CD4-positive, alpha-beta T cell treated with Interleukin-1 beta for 1 hour (primary cell): ENCODE data around the gene FKBP10.

Experiments
- DNase-seq, 2 donors: peaks; one replicate each; pipeline ENCODE4 v3.0.0-alpha.2; 2020 to 2022

FKBP10 gene

DNA sequence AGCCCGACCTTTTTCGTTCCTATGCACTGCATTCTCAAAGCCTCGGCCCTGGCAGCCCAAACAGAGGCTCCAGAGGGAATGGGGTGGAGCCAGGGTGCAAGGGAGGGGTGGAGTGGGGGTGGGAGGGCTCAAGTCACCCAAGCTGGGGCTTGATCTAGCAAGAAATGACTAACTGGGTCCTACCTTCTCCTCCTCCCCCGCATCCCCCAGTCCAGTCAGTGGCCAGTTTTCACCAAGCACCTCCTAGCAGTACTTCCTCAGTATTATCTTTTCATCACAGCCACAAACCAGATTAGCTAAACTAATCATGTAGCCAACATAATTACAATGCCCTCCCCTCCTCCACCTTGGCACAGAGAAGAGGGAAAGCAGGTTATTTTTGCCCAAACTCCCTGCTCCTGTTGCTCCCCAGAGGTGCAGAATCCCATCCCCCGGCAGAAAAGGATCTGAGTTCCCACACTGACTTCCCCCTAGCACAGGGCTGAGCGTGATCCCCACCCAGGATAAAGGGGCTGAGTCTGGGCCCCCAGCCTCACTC lies 28.5 kb upstream of the FKBP10 start:
- no peak for DNase-seq

DNA sequence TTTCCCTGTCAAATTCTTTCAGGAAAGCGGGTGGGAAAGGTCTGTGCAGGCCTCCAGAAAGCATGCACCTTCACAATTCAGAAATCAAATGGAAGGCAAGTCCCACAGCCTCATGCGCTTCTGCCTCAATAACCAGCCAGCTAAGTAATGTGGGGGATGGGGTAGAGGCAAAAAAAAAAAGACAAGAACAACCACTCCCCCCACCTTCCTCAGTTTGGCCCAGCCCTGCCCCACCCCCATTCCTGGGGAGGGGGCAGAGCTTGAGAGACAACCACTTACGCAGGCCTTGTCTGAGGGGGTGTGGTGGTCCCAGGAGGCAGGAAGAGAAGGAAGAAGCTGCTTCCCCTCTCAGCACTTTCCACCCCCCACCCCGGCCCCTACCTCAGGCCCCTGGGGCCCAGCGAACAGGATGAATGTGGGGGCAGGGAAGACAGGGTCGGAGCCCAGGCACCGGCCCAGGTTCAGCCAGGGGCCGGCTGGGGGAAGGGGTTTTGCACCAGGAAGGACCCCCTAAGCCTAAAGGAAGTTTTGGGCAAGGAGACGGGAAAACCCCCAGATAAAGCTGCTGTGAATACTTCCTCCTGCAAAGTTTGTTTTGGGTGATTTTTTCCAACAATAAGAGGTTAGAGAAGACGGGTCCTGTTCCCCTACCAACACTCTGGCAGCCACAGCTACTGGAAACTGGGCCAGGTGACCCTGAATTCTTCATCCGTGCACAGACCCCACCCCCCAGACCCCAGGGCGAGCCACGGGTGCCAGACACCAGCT lies 27.5 kb upstream of the FKBP10 start:
- DNase-seq, result peak in 1 of 2 donors; percentile 64

DNA sequence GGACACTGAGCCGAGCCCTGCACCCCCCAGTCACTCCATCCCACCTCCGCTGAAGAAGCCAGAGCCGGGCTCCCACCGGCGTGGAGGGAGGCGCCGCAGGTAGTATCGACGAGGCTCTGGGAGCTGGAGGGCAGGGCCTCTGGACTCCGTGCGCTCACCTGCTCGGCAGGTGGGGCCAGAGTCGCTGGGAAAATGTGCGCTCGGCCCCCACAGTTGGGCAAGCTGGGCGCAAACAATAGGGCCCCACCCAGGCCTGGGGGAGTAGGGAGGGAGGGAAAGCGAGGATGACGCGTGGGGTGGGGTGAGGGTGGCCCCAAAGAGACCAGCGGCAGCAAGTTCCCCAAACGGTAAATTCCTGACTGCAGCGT lies 27.0 kb upstream of the FKBP10 start:
- peak in 1 of 2 donors; percentile 30 for DNase-seq

DNA sequence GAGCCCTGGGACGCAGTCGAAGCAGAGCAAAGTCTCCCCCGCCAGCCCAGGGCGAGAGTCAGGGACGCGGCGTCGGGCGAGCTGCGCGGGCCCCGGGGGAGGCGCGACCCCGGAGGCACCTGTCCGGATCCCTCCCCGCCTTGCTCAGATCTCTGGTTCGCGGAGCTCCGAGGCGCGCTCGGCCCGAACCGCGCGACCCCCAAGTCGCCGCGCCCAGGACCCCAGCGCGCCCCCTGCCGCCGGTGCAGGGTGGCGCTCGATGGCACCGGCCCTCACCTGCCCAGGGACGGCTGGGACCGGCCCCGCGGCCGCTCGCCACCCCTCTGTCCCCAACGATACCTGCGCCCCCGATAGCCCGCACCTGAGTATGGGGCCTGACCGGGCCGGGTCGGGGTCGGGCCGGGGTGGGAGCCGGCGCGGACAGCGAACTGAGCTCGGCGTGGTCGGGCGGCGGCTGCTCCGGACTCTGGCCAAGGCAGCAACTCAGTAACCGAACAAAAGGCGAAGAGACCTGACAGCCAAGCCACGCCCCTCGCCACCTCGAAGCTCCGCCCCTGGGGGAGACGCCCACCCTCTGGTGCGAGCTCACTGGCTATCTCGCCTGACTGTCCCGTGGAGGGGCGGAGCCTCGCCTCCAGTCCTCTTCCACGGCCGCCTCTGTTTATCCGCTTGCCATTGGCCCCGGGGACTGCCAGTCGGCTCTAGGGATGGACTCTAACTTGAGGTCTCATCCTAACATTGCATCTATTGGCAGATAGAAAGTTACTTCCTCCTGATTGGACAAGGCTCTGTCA lies 26.4 kb upstream of the FKBP10 start, which contains the start of gene JUP:
Gene JUP (minus strand): TSS at position 485 of the 794 bp plus-strand sequence. CDS start 14,857 bp downstream, outside the sequence.
- peak; percentile 91 to 97 for DNase-seq

DNA sequence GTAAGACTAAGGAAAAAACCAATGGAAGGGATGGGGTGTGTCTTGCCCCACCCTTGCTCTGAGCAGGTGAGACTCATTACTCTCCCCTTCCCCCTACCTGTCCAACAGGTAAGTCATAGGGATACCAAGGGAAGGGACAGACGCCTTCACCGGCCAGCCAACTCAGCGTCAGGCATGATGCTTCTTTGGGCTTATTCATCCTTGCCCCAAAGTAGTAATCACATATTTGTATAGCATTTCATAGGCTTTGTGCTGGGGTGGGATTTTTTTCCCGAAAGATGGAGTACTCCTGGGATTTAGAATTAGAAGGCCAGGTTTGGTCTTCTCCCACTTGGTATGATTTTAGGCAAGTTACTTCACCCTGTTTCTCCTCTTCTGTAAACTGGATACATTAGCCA lies 25.8 kb upstream of the FKBP10 start:
- no peak for DNase-seq

DNA sequence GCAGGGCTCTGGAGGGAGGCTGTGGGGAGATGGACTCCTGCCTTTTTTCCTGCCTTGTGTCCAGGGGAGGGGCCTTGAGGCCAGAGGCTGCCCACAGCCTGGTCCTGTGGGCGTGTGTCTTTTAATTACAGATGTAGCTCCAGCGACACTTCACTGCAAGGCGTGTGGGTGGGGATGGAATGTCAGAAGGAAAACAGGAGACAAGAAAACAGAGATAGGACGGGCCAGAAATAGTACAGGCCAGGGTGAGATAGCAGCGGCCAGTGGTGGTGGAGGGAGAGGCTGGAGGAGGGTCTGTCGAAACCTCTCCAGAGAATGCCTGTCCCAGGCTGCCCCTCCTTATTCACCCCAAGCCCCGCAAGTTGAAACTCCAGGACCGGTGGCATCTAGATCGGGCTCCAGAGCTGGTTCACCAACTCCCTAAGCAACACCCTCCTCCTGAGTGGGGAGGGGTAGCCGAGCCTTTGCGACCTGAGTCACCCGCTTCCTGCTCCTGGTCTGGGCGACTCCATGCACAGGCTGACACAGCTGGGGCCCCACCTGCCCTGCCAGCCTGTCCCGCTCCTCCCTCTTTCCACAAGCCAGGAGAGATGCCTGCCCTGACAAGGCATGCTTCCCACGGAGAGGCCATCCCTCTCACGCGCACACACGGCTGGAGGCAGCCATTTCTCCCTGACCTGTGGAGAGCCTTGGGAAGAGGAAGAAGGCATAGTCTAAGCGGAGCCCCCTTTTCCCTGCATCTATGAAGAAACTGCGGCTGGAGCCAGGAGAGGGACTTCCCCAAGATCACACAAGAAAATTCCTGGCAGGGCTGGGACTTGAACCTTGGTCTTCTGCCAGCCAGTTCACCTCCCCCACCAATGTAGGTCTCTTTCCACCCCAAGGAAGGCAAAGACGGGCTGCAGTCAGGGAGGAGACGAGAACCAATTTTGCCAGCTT lies 19.7 kb upstream of the FKBP10 start:
- DNase-seq, result no peak

DNA sequence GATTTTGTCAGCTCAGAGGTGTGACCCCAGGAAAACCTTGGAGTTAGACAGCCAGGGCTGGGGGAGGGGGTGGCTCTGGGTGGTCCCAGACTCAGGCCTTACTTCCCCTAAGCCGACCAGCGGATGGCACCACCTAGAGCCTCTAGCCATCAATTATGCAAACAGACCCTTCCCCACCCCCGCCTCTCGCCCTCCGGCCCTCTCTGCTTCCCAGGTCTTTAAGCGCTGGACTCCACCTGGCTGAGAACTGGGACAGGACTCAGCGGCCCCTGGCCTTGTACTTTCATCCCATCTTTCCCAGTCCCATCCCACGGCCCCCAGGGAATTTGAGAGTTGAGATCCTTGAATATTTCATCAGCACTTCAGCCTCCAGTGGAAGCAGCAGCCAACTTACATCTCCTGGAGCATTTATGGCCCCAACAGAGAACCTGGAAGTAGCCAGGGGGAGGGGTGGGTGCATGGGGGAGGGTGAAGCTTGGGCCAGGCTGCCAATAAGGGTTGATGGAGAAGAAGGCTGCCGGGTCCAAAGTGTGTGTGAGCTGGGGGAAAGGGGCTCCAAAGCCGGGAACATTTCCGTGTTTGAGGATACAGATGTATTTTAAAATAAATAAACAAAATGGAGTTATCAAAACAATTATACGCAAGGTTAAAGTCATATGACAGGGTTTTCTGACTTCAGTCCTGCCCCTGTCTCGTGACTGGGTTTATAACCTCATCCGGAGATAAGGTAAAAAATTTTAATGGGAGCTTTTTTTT lies 18.8 kb upstream of the FKBP10 start:
- no peak for DNase-seq

DNA sequence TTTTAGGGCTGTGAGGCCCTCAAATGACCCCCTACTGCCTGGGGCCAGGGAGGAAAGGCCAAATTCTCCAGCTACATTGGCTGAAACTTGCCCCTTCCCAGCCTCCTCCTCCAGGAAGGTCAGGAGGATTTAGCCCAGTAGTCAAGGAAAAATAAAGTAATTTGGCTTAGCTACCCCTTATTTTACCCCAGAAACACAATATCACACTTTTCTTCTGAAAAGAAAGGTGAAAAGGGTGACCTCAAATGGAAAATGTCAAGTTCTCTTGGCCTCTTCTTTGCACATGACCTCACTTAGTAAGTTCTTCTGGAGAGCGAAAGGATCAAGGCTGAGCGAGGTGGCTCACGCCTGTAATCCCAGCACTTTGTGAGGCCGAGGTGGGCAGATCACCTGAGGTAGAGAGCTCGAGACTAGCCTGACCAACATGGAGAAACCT lies 18.2 kb upstream of the FKBP10 start:
- DNase-seq, result no peak

DNA sequence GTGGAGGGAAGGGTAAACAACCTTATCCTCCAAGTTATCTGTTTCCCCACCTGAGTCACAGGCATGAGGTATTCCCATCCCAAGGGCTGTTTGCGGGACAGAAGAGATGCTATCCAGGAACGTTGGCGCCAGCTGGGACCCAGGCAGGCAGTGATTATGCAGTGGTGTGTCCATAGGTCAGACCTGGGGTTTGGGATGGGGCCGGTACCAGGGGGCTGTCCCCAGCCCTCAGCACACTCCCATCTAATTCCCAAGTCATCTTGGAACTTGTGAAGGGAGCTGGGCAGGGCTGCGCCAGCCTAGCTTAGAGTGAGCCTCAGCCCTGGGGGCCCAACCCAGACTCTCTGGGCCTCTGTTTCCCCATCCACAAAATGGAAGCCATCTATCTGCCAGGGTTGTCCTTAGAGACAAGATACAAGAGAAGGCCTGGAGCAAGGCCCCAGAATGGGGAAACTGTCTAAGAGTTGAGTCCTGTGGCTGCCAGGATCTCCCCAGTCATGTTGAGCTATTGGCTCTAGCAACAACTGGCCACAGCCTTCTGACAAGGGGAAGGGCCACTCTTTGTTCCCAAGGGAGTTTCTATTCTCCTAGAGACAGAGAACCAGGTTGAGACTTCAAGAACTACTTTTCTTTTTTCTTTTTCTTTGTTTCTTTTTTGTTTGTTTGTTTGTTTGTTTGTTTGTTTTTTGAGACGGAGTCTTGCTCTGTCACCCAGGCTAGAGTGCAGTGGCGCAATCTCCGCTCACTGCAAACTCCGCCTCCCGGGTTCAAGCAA lies 16.5 kb upstream of the FKBP10 start:
- DNase-seq, result no peak

DNA sequence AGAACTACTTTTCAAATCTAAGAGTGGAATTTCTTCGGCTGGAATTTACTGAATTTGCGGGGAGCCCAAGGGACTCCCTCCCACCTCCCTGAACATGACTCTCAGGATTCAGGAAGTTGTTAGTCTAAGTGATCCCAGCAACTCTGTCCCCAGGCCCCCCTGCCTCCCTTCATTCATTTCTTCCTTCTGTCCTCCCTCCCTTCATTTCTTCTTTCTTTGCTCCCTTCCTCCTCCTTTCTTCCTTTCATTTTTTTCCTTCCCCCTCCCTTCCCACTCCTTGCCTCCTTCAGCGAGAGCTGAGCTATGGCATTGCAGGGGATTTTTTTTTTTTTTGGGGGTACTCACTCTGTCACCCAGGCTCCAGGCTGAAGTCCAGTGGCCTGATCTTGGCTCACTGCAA lies 15.4 kb upstream of the FKBP10 start:
- DNase-seq, result no peak

DNA sequence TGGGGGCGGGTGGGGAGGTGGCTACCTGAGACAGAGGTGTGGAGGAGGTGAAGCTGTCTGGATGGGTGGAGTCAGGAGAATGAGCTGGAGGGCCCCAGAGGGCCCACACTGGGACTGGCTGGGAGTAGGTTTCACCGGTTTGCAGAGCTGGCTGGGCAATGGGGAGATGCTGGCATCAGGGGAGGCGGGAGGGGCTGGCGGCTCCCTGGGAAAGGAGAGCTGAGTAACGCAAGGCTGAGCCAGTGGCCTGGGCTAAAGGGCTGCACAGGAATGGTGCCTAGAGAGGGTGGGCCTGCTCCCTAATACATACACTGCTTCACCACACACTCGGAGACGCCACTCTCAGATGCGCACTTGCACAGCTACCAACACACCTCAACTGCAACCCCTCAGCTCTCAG lies 13.4 kb upstream of the FKBP10 start:
- DNase-seq, result no peak

DNA sequence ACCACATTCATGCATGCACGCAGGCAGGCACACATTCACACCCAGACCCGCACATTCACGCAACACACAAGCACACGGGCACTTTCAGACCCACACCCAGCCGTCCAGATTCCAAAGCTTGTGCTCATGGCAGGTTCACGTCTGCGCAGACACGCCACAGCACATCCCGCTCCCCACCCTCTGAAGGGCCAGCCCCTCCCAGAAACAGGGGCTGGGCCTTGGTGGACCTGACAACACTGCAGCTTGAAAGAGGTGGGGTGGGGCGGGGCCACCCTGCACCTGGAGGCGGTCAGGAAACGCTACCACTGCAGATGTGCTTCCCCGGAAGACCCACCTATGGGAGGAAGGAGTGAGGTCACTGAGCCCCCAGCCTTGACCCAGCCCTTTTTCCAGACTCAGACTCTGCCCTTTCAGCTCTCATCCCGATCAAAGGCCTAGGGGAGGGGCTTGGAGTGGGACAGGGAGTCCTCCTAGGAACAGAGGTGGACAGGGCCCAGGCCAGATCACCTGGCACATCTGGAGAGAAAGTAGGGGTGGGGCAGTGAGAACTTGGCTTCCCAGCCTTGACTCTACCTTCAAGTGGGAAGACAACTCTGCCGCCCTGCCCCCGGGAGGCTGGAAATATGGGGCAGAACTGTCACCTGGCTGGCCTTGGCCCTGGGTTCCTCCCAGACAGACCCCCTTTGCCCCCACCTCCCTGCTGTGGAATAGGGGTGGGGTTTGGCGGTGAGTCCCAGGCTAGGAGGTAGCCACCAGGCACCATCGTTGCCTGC lies 12.0 kb upstream of the FKBP10 start:
- peak; percentile 6 to 12 for DNase-seq

DNA sequence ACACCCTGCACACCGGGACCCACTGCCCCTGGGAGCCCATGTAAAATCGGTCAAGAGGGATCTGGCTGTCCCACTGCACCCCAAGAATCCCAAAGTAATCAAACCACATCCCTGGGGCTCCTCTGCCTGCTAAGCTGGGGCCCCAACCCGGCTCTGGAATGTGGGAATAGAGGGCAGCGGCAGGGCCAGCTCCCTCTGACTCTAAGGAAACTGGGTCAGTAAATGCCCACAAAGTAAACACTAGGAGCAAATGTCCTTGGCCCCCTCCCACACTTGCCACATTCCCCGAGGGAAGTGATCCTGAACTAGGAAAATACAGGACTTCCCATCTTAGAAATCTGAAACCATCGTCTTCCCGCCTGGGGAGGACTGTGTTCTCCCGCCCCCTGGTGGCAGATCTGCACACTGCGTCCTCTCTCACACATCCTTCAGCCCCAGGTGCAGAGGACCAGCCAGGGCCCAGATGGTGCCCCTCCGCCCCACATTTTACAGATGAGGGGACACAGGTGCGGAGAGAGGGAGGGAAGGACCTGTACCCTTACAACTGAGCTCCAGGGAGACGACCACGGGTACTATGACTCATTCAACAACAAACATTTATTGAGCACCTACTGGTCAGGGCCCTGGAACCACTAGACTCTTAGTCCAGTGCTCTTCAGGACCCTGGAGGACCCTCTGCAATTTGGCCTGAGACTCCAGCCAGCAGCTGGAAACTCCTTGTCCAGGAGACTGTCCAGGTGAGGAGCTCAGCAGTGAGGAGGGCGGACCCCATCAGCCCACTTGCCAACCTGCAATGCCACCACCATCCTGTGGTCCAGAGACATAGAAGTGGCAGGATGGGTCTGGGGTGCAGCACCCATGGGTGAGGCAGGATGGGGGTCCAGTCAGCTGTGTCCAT lies 11.2 kb upstream of the FKBP10 start:
- peak; percentile 60 to 69 for DNase-seq

DNA sequence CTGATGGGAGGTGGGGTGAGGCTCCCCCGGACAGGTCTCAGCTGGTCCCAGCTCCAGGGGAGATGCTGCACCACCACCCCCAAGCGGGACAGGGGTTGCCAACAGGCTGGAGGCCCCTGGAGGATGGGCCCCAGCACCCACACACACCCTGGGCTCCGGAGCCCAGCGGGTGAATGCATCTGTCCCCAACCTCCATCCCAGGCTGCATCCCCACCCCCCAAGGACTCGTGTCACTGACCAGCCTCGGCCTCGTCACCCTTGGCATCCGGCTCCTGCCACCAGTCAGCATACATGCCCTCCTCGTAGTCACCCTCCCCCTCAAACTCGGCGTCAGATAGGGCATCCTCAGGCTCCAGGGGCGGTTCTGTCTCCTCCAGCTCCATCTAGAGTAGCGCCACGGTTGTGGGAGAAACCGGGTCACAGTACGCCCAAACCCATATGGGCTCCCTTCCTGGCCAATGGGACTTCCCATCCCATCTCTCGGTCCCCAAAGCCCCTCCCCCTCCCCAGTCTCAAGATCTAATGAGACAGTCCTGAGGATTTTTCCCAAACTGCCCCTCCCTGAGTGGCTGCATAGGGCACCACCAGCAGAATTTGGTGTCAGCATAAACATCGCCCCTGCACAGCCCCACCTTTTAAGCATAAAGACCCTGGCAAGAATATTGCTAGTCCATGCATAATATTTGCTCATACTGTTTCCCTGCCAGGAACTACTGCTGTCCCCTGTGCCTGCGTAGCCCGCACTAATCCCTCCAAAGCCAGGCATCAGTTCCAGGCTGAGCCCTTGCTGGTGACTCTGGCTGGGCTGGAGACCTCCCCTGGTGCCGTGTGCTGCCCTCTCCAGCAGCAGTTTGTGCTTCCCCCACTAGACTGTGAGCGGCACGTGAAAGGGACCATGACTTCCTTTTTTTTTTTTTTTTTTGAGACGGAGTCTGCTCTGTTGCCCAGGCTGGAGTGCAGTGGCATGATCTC lies 9.5 kb upstream of the FKBP10 start:
- DNase-seq, result peak in 1 of 2 donors; percentile 10

DNA sequence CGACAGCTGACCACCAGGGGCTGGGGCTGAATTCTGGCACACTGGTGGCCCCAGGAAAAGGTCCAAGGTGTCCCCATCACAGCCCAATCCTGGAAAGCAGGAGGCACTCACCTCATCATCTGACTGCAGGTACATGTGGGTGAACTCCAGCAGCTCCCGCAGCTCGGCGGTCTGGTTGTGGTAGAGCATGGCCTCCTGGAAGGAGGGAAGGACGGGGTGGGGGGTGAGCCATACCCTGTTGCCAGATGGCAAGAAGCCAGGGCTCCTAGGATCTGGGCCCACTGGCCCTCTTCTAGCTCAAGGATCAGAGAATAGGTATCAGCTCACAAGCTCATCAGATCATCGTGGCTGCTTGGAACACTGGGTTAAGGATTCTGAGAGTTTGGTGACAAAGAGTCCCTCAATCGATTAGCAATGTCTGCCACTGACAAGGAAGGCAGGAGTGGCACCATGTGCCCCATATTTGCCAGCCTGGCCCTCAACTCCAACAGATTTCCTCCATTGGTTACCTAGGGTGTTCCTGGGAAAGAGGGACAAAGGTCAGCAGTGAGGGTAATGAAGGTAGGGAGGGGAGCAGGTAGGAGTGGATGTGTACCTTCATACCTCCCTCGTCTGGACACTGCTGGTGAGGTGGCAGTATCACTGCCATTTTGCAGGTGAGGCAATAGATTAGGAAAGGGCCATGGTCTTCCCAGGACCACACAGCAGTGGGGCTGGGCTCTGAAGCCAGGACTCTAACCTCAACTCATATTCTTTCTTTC lies 5.9 kb upstream of the FKBP10 start:
- DNase-seq, result no peak

DNA sequence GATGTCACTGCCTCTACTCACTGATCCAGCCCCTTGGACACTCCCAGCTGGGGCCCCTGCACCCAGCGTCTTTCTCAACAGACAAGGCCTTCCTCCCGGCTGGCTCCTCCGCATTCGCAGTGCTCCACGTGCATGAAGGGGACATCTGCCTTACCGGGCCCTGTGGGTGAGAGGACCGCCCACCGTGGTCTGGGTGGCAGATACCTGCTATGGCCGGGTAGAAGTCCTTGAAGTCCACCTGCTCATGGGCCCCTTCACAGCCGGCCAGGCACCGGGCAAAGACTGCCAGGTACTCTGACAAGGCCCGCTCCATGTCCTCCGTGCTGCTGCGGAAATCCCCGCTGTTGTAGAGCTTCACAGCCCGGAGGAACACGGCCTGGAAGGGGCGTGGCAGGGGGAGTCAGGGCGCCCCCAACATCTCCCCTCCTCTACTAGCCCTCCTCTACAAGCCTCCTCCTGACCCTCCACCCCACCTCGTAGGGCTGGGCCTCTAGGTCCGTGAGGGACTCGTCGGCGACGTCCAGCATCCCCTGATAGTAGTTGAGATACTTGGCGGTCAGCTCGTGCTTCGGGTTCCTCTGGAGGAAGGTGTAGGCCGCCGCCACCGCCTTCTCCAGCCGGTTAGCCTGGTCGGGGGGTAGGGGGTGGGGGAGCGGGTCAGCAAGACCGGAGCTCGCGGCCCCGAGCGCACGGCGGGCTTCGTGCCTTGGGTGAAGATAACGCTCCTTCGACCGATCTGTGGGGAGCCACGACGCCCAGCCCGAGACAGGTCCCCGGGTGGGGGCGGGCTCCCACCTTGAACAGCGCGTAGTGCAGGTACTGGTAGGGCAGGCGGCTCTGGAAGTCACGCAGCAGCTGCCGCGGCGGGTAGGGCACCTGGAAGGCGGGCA lies 1.9 kb upstream of the FKBP10 start:
- DNase-seq, result no peak
